ENCODE measurements around the gene AFF2.

Gene AFF2

GRCh38 chrX:148530464-148531077, 30.2 kb downstream of the AFF2 start:
- Histone ChIP-seq H3K27ac (ENCODE audit: low read length) (no peak overlapping the region), H3K4me2 (ENCODE audit: low read depth, low read length) (no peak overlapping the region), H3K9me3 (replicated peaks; ENCODE audit: insufficient read depth, low read length) (no peaks in the 10 kb centered on the region), H3K36me3 (replicated peaks; ENCODE audit: insufficient read depth, low read length) (no peaks in the 10 kb centered on the region), H3K9me2 (replicated peaks; ENCODE audit: insufficient read depth, low read length) (no peaks in the 10 kb centered on the region), H2AFZ (ENCODE audit: low read length) (no peak overlapping the region), H3K79me2 (ENCODE audit: low read length) (no peaks in the 10 kb centered on the region), H4K20me1 (ENCODE audit: insufficient read depth, low read length) (no peaks in the 10 kb centered on the region), H3F3A (ENCODE audit: insufficient read depth, low read length) (no peaks in the 10 kb centered on the region), H3K4me3 (ENCODE audit: low read length) (no peak overlapping the region), H3K9ac (ENCODE audit: low read length) (no peak overlapping the region), H3K4me1 (ENCODE audit: low read length) (no peaks in the 10 kb centered on the region), H3K27me3 (replicated peaks; ENCODE audit: insufficient read depth, low read length) (no peaks in the 10 kb centered on the region)
- TF ChIP-seq CTCF (IDR thresholded peaks at IDR 0.05; ENCODE audit: low read length): peak; percentile 64
- TF ChIP-seq EZH2phosphoT487 (IDR thresholded peaks at IDR 0.05; ENCODE audit: low read length): no peak
- no peak for TF ChIP-seq EZH2 (optimal IDR thresholded peaks at IDR 0.05; ENCODE audit: low read depth, low read length)
- DNase-seq: peak; percentile 32

- H3K79me2 ChIP-seq (ENCODE audit: low read length): no peaks in the 10 kb centered on the region
- H4K20me1 ChIP-seq (ENCODE audit: insufficient read depth, low read length): no peaks in the 10 kb centered on the region
- no peak overlapping the region for H3K27ac ChIP-seq (ENCODE audit: low read length)
- H3K36me3 ChIP-seq (replicated peaks; ENCODE audit: insufficient read depth, low read length): no peaks in the 10 kb centered on the region
- H3K4me3 ChIP-seq (ENCODE audit: low read length): no peak overlapping the region
- no peaks in the 10 kb centered on the region for H3K4me1 ChIP-seq (ENCODE audit: low read length)
- no peak for DNase-seq
- no peak overlapping the region for H2AFZ ChIP-seq (ENCODE audit: low read length)
- H3K27me3 ChIP-seq (replicated peaks; ENCODE audit: insufficient read depth, low read length): no peaks in the 10 kb centered on the region
- H3K9ac ChIP-seq (ENCODE audit: low read length): no peak overlapping the region
- H3F3A ChIP-seq (ENCODE audit: insufficient read depth, low read length): no peaks in the 10 kb centered on the region
- no peaks in the 10 kb centered on the region for H3K9me3 ChIP-seq (replicated peaks; ENCODE audit: insufficient read depth, low read length)
- no peak overlapping the region for H3K4me2 ChIP-seq (ENCODE audit: low read depth, low read length)
- H3K9me2 ChIP-seq (replicated peaks; ENCODE audit: insufficient read depth, low read length): no peaks in the 10 kb centered on the region
- TF ChIP-seq CTCF (IDR thresholded peaks at IDR 0.05; ENCODE audit: low read length): no peak
- TF ChIP-seq EZH2phosphoT487 (IDR thresholded peaks at IDR 0.05; ENCODE audit: low read length): no peak
- TF ChIP-seq EZH2 (optimal IDR thresholded peaks at IDR 0.05; ENCODE audit: low read depth, low read length): no peak
These were observed 33.9 kb downstream of the AFF2 start for GRCh38 chrX:148534291-148534690.

- Histone ChIP-seq H3K79me2 (ENCODE audit: low read length) (no peaks in the 10 kb centered on the region), H3K4me3 (ENCODE audit: low read length) (no peak overlapping the region), H2AFZ (ENCODE audit: low read length) (no peak overlapping the region), H3K9ac (ENCODE audit: low read length) (no peak overlapping the region), H4K20me1 (ENCODE audit: insufficient read depth, low read length) (no peaks in the 10 kb centered on the region), H3K36me3 (replicated peaks; ENCODE audit: insufficient read depth, low read length) (no peaks in the 10 kb centered on the region), H3K27ac (ENCODE audit: low read length) (no peak overlapping the region), H3K27me3 (replicated peaks; ENCODE audit: insufficient read depth, low read length) (no peaks in the 10 kb centered on the region), H3K4me1 (ENCODE audit: low read length) (no peaks in the 10 kb centered on the region), H3K9me3 (replicated peaks; ENCODE audit: insufficient read depth, low read length) (no peaks in the 10 kb centered on the region), H3K4me2 (ENCODE audit: low read depth, low read length) (no peak overlapping the region), H3K9me2 (replicated peaks; ENCODE audit: insufficient read depth, low read length) (no peaks in the 10 kb centered on the region), H3F3A (ENCODE audit: insufficient read depth, low read length) (no peaks in the 10 kb centered on the region)
- no peak for TF ChIP-seq EZH2 (optimal IDR thresholded peaks at IDR 0.05; ENCODE audit: low read depth, low read length)
- no peak for TF ChIP-seq CTCF (IDR thresholded peaks at IDR 0.05; ENCODE audit: low read length)
- DNase-seq: no peak
These were observed 35.2 kb downstream of the AFF2 start for GRCh38 chrX:148535639-148536038.
